Parathyroid adenoma (tissue), 2 donors: ENCODE measurements around the gene FHOD3.

Experiments
- H2AFZ ChIP-seq: fragments of 300-600 bp; sonication (generic); one replicate; pipeline ENCODE4 v1.7.0; 2017; ENCODE audit warnings: antibody characterized with exemption, mild to moderate bottlenecking
- H3K27ac ChIP-seq: fragments of 300-600 bp; sonication (generic); one replicate; pipeline ENCODE4 v1.7.0; 2017
- H3K27me3 ChIP-seq: fragments of 300-600 bp; sonication (generic); one replicate; pipeline ENCODE4 v1.7.0; 2017; ENCODE audit warnings: low read length; ENCODE audit not compliant: control insufficient read depth, insufficient read depth
- H3K36me3 ChIP-seq: fragments of 300-600 bp; sonication (generic); one replicate; pipeline ENCODE4 v1.7.0; 2017; ENCODE audit warnings: low read length; ENCODE audit not compliant: control insufficient read depth, insufficient read depth
- H3K4me1 ChIP-seq: fragments of 300-600 bp; sonication (generic); one replicate; pipeline ENCODE4 v1.7.0; 2017; ENCODE audit warnings: control low read depth
- H3K4me2 ChIP-seq: fragments of 300-600 bp; sonication (generic); one replicate; pipeline ENCODE4 v1.7.0; 2017; ENCODE audit warnings: low read length
- H3K4me3 ChIP-seq: fragments of 300-600 bp; sonication (generic); one replicate; pipeline ENCODE4 v1.7.0; 2017; ENCODE audit warnings: low read depth, low read length
- H3K79me2 ChIP-seq: fragments of 300-600 bp; sonication (generic); one replicate; pipeline ENCODE4 v1.7.0; 2017; ENCODE audit warnings: control low read depth
- H3K9ac ChIP-seq: fragments of 300-600 bp; sonication (generic); one replicate; pipeline ENCODE4 v1.7.0; 2017; ENCODE audit warnings: mild to moderate bottlenecking
- H3K9me3 ChIP-seq: fragments of 300-600 bp; sonication (generic); one replicate; pipeline ENCODE4 v1.7.0; 2017; ENCODE audit warnings: low read length; ENCODE audit not compliant: control insufficient read depth
- CTCF ChIP-seq: fragments of 300-600 bp; sonication (generic); IDR thresholded peaks from one replicate; pipeline ENCODE4 v1.7.0; 2017; ENCODE audit warnings: antibody characterized with exemption, mild to moderate bottlenecking
- donor health status: primary hyperparathyroidism.

Gene FHOD3

GRCh38 chr18:36381075-36381474 is 83.6 kb downstream of the FHOD3 start:
- H3K4me1 ChIP-seq: no peaks in the 10 kb centered on the region
- H3K4me3 ChIP-seq: no peak overlapping the region
- H3K4me2 ChIP-seq: no peak overlapping the region
- H3K36me3 ChIP-seq: no peaks in the 10 kb centered on the region
- no peak overlapping the region for H3K27ac ChIP-seq
- no peak overlapping the region for H2AFZ ChIP-seq
- no peaks in the 10 kb centered on the region for H3K27me3 ChIP-seq
- no peaks in the 10 kb centered on the region for H3K9me3 ChIP-seq
- no peaks in the 10 kb centered on the region for H3K79me2 ChIP-seq
- no peak overlapping the region for H3K9ac ChIP-seq
- TF ChIP-seq CTCF: no peak

- Histone ChIP-seq H3K4me2 (no peak overlapping the region), H3K4me1 (no peaks in the 10 kb centered on the region), H3K9me3 (no peaks in the 10 kb centered on the region), H2AFZ (no peak overlapping the region), H3K27me3 (no peaks in the 10 kb centered on the region), H3K36me3 (no peaks in the 10 kb centered on the region), H3K27ac (no peak overlapping the region), H3K79me2 (no peaks in the 10 kb centered on the region), H3K9ac (no peak overlapping the region), H3K4me3 (no peak overlapping the region)
- TF ChIP-seq CTCF: no peak
These were observed 85.3 kb downstream of the FHOD3 start for GRCh38 chr18:36382854-36383253.

GRCh38 chr18:36386150-36386920 is 88.8 kb downstream of the FHOD3 start:
- Histone ChIP-seq H2AFZ (no peak overlapping the region), H3K4me1 (no peaks in the 10 kb centered on the region), H3K9ac (no peak overlapping the region), H3K27ac (no peak overlapping the region), H3K36me3 (no peaks in the 10 kb centered on the region), H3K79me2 (no peaks in the 10 kb centered on the region), H3K9me3 (no peaks in the 10 kb centered on the region), H3K27me3 (no peaks in the 10 kb centered on the region), H3K4me3 (no peak overlapping the region), H3K4me2 (no peak overlapping the region)
- no peak for TF ChIP-seq CTCF

- H3K27ac ChIP-seq: no peak overlapping the region
- no peaks in the 10 kb centered on the region for H3K79me2 ChIP-seq
- H3K9ac ChIP-seq: no peak overlapping the region
These were observed 89.8 kb downstream of the FHOD3 start for GRCh38 chr18:36387310-36387709.

More at GRCh38 chr18:36387310-36387709, 89.8 kb downstream of the FHOD3 start:
- Histone ChIP-seq H3K9me3 (no peaks in the 10 kb centered on the region), H3K4me1 (no peaks in the 10 kb centered on the region), H2AFZ (no peak overlapping the region), H3K36me3 (no peaks in the 10 kb centered on the region), H3K4me3 (no peak overlapping the region), H3K4me2 (no peak overlapping the region), H3K27me3 (no peaks in the 10 kb centered on the region)
- no peak for TF ChIP-seq CTCF
